Measurements from ENCODE around the gene ARHGAP15.

ARHGAP15 gene

GRCh38 chr2:143390171-143390570, 261.0 kb downstream of the ARHGAP15 start:
- Histone ChIP-seq H3K27me3 (ENCODE audit: insufficient read depth, poor library complexity, severe bottlenecking) (no peaks in the 10 kb centered on the region), H3K4me3 (replicated peaks; ENCODE audit: insufficient read depth, low read length) (no peak overlapping the region), H3K27ac (replicated peaks) (no peak overlapping the region)
- TF ChIP-seq GABPA (IDR thresholded peaks at IDR 0.05; ENCODE audit: low read depth) (no peak), SPI1 (IDR thresholded peaks at IDR 0.05; ENCODE audit: borderline replicate concordance, low read depth) (no peak), CTCF (IDR thresholded peaks at IDR 0.05; ENCODE audit: insufficient read depth, low read length) (no peak), POLR2AphosphoS5 (IDR thresholded peaks at IDR 0.05; ENCODE audit: low read depth) (no peak)
- TF ChIP-seq, protein P1, sequence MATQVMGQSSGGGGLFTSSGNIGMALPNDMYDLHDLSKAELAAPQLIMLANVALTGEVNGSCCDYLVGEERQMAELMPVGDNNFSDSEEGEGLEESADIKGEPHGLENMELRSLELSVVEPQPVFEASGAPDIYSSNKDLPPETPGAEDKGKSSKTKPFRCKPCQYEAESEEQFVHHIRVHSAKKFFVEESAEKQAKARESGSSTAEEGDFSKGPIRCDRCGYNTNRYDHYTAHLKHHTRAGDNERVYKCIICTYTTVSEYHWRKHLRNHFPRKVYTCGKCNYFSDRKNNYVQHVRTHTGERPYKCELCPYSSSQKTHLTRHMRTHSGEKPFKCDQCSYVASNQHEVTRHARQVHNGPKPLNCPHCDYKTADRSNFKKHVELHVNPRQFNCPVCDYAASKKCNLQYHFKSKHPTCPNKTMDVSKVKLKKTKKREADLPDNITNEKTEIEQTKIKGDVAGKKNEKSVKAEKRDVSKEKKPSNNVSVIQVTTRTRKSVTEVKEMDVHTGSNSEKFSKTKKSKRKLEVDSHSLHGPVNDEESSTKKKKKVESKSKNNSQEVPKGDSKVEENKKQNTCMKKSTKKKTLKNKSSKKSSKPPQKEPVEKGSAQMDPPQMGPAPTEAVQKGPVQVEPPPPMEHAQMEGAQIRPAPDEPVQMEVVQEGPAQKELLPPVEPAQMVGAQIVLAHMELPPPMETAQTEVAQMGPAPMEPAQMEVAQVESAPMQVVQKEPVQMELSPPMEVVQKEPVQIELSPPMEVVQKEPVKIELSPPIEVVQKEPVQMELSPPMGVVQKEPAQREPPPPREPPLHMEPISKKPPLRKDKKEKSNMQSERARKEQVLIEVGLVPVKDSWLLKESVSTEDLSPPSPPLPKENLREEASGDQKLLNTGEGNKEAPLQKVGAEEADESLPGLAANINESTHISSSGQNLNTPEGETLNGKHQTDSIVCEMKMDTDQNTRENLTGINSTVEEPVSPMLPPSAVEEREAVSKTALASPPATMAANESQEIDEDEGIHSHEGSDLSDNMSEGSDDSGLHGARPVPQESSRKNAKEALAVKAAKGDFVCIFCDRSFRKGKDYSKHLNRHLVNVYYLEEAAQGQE (IDR thresholded peaks at IDR 0.05; ENCODE audit: insufficient replicate concordance, low read depth): no peak
- DNase-seq (ENCODE audit: low read depth in 1 of 2, low spot score in 1 of 2): no peak

DNA sequence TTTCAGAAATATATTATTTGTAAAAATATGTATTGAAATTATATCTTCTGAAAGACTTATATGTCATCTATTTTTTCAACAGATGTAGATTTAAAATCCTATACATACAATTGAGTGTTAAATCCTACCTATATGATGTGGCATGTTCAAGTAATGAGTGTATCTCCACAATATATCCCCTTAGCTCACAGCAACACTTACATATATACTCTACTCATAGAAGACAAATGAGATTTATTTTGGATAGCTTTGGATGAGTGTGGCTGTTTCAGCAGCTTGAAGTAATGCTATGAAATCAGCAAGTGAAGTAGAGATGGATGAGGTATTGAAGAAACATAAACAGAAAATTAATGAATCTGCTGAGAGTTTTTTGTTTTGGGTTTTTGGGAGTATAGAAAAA, 263.1 kb downstream of the ARHGAP15 start:
- Histone ChIP-seq H3K4me3 (replicated peaks; ENCODE audit: insufficient read depth, low read length) (no peak overlapping the region), H3K27me3 (ENCODE audit: insufficient read depth, poor library complexity, severe bottlenecking) (no peaks in the 10 kb centered on the region), H3K27ac (replicated peaks) (no peak overlapping the region)
- TF ChIP-seq CTCF (IDR thresholded peaks at IDR 0.05; ENCODE audit: insufficient read depth, low read length) (no peak), SPI1 (IDR thresholded peaks at IDR 0.05; ENCODE audit: borderline replicate concordance, low read depth) (no peak), GABPA (IDR thresholded peaks at IDR 0.05; ENCODE audit: low read depth) (no peak), POLR2AphosphoS5 (IDR thresholded peaks at IDR 0.05; ENCODE audit: low read depth) (no peak)
- TF ChIP-seq, protein P1 (IDR thresholded peaks at IDR 0.05; ENCODE audit: insufficient replicate concordance, low read depth): no peak
- DNase-seq (ENCODE audit: low read depth in 1 of 2, low spot score in 1 of 2): no peak

GRCh38 chr2:143394062-143394461, 264.8 kb downstream of the ARHGAP15 start:
- no peak overlapping the region for H3K4me3 ChIP-seq (replicated peaks; ENCODE audit: insufficient read depth, low read length)
- TF ChIP-seq, protein P1 (IDR thresholded peaks at IDR 0.05; ENCODE audit: insufficient replicate concordance, low read depth): no peak
- TF ChIP-seq CTCF (IDR thresholded peaks at IDR 0.05; ENCODE audit: insufficient read depth, low read length) (no peak), GABPA (IDR thresholded peaks at IDR 0.05; ENCODE audit: low read depth) (no peak), POLR2AphosphoS5 (IDR thresholded peaks at IDR 0.05; ENCODE audit: low read depth) (no peak)
- no peak for DNase-seq (ENCODE audit: low read depth in 1 of 2, low spot score in 1 of 2)
- H3K27ac ChIP-seq (replicated peaks): no peak overlapping the region
- H3K27me3 ChIP-seq (ENCODE audit: insufficient read depth, poor library complexity, severe bottlenecking): no peaks in the 10 kb centered on the region

All from HL-60 (cell line).